Measurements from ENCODE around the gene RPP25L.

The RPP25L gene

DNA sequence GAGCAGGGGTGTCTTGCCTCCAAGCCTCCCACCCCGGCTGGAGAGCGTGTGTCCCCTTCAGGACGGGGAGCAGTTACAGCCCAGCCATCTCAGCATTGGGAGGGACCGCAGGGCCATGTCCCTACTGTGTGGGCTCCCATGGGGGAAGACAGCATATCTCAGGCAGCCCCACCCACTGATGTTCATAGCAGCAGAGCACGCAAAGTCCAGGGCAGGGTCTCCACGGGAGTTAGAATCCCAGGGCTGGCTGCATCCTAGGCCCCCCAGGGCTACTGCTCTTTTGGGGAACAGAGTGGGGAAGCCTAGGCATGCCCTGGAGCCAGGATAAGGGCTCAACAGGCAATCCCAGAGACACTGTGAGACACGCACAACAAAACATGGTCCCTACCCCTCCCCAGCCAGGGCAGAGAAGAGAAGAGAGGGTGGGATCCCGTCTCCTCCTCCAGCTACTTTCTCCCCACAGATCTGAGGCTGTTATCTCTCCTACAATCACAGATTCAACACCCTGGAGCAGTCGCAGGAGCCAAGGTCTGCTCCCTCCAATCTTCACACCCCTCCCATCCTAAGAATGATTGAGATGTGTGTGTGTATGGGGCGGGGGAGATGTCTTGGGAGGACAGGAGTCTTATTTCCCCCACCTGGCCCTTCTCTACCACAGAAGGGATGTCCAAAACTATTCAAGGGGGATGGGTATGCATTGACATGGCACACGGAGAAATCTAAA, 25.8 kb downstream of the RPP25L start:
- DNase-seq (ENCODE audit: low spot score), result no peak

DNA sequence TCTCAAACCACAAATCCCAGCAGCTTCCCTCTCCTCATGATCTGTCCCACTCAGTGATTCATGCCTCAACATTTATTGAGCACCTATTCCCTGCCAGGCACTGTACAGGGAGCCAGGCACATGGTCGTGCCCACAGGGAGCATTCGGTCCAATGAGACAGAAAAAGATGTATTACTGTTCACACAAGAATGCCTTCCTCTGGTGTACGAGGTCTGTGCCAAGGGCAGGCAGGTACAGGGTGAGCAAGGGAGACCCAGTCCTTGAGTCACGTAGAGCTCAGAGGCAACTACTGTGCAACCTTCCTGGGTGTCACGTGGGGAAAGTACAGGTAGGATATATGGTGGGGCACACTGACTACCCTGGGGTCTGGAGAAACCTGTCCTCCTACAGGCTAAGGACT, 26.9 kb downstream of the RPP25L start:
- DNase-seq (ENCODE audit: low spot score), result no peak

- DNase-seq (ENCODE audit: low spot score), result no peak
Observed at GRCh38 chr9:34582787-34583186, 29.1 kb downstream of the RPP25L start.

DNA sequence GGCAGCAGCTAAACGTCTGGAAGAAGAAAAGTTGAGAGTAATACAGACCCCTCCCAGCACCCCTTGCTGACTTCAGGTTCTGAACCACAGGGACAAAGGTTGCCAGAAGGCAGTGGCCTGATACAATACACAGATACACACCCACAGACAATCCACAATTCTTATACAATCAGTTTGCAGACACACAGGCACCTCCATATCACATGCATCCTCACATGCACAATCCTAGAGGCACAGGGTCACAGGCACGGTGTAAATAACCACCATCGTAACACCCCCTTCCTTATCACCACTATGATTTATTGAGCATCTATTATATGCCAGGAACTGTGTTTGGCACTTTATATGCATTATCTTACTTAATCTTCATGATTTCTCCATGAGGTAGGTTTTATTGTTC, 30.6 kb downstream of the RPP25L start:
- no peak for DNase-seq (ENCODE audit: low spot score)

- DNase-seq (ENCODE audit: low spot score), result no peak
Observed at GRCh38 chr9:34580358-34580757, 31.5 kb downstream of the RPP25L start.

DNA sequence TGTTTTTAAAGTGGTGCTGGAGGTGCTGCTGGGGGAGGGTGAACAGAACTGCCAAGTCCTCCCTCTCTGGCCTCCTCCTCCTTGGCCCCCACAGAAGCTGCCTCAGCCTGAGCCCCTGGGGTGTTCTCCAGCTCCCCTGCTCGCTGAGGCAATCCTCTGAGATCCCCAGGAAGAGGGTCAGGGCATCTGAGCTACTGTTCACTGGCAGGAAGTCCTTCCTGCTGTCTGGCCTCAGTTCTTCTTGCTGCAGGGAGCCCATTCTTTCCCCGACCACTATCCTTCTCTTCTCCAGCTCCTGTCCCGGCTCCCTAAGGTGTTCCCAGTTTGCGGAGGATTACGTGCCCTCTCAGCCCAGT, 32.1 kb downstream of the RPP25L start:
- DNase-seq (ENCODE audit: low spot score), result no peak

DNA sequence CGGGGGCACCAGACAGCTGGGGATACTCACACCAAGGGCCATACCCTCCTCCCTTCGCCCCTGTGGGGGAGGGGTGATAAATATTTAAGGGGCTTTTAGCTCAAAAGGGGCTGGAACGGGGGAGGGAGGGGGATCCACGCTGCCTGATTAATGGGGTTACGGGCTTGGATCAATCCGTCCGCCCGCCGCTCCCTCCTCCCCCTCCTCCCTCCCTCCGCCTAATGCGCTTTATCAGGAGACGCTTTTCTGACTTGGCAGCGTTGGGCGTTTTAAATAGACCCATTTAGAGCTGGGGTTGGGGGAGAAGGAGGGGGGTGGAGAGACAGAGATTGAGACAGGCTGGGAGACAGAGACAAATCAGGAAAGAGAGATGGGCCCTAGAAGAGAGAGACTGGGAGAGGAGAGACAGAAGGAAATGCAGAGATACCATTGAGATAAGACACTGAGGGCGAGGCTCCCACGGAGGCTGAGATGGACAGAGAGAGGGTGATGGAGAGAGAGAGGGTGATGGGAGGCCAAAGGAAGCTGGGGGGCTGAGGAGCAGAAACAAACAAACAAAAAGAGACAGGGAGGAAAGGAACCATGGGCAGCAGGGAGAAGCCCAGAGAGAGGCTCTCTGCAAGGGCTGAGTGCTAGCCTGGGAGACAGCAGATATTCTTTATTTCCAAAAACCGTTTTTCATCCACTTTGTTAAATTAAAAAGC, 32.6 kb downstream of the RPP25L start:
- DNase-seq (ENCODE audit: low spot score), result no peak

GRCh38 chr9:34578241-34579103, 33.4 kb downstream of the RPP25L start:
- DNase-seq (ENCODE audit: low spot score), result no peak

GRCh38 chr9:34577400-34578240, 34.3 kb downstream of the RPP25L start:
- no peak for DNase-seq (ENCODE audit: low spot score)

GRCh38 chr9:34576597-34577399, 35.1 kb downstream of the RPP25L start:
- DNase-seq (ENCODE audit: low spot score), result no peak

DNA sequence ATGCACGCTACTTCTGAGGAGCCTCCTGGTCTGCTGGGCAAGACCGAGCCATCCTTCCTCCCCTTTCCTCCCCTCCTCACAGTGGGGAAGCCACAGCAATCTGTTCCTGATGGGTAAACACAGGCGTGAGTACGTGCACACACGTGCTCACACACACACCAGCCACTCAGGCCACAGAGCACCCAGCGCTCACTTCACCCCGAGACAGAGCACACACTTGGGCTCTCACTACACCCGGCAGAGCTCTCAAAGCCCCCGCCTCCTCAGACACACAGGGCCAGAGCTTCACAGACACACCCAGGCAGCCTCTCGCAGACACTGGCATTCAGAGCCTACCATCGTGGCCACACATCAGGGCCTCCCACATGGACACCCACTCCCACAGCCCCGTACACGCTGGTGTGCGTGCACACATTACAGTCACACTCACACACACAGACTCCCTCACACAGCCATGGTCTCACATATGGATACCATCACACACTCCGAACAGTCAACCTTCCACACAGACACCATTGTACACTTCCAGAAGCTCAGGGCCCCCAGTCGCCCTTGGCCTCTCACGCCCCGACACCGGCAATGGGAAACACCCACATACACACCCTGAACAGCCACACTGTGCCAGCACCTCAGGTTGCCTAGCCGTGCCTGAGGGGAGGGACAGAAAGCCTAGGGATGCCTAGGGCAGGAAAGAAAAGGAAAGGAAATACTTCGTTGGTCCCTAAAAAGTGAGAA, 35.9 kb downstream of the RPP25L start:
- no peak for DNase-seq (ENCODE audit: low spot score)

DNA sequence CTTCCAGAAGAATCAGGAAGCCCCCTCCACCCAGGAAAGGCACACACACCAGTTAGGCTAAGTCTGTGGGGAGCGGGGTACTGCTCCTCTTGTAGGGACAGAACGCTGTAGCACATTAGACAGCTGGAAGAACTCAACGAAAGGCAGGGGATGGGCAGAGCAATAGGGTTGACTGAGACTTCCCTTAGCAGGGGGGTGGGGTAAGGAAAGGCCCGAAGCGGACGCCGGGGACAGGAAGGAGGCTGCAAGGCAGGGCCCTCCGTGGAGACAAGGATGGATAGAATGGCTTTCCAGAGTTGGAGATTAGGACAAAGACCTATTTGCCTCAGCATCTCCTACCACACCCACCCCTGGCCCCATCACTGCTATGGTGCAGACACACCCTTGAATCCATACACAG, 36.7 kb downstream of the RPP25L start:
- DNase-seq (ENCODE audit: low spot score), result no peak

GRCh38 chr9:34574571-34574970, 37.3 kb downstream of the RPP25L start:
- no peak for DNase-seq (ENCODE audit: low spot score)

GRCh38 chr9:34573599-34574325, 38.1 kb downstream of the RPP25L start:
- no peak for DNase-seq (ENCODE audit: low spot score)

DNA sequence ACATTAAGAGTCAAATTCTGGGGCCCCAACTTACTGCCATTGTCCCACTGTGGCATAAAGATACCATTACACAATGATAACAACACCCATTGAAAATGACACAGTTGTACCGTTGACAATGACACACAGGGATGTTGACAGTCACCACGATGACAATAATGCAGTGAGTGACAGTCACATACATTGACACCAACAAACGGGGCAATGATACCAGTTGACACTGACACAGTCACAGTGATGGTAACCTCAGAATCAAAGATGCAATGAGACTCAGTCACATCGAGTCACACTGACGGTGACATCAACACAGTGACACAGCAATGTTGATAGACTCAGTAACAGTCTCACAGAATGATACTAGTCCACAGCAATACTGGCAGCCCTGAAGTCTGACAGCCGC, 39.3 kb downstream of the RPP25L start:
- DNase-seq (ENCODE audit: low spot score), result no peak

DNA sequence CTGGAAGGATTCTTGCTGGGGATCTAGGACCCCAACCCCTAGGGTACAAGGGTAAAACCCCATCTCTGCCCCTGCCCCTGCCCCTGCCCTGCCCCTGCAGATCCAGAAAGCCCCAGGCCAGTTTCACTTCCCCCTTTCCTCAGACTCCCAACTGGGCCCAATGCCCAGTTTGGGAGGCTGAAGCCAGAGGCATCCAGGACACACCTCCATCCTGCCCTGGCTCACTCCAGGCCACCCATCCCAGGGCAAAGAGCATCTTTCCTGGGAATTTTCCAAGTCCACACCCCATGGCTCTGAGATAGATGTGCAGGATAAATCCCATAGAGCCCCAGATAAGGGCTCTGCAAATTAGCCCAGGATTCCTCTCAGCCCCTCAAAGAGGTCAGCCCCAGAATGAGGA, 39.8 kb downstream of the RPP25L start:
- no peak for DNase-seq (ENCODE audit: low spot score)

GRCh38 chr9:34571481-34571810, 40.5 kb downstream of the RPP25L start:
- DNase-seq (ENCODE audit: low spot score), result no peak

DNA sequence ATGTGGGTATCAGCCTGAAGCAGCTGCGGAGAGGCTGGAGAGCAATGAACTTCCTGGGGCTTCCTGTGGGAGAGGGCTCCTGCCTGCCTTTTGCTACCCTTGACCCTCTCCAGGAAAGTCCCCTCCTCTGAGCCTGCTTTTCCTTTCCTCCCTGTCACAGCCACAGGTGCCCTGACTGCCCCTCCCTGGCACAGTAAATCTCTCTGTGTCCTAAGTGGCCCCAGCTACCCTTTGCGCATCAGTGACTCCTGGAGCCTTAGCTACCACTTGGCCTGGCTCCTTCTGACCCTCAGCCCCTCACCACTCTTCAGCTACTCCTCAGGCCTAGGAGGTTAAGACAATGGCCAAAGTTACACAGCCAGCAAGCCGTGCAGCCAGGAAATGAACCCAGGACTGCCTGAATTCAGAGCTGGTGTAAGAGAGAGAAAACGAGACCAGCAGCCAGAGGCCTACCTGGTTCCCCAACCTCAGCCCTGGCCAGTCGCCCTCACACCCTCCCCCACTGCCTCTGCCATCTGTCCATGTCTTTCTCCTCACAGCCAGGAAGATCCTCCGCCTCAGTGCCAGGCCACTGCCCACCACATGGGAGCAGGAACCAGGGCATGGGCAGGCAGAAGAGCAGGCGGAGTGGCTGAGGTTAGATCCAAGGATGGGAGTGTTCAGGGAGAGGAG, 41.0 kb downstream of the RPP25L start:
- no peak for DNase-seq (ENCODE audit: low spot score)

DNA sequence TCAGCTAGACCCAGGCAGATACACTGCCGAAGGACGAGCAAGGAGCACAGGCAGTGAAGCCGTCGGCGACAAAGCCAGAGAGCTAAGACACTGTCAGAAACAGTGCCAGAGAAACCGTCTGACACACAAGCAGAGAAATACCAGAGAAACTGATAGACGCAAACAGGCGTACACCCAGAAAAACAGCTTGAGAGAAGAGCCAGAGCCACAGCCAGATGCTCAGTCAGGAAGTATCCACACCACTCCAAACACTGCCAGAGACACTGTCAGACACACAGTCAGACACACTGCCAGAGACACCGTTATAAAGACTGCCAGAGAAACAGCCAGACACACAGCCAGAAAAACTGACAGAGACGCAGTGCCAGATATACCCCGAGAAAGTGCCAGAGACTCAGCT, 41.5 kb downstream of the RPP25L start:
- no peak for DNase-seq (ENCODE audit: low spot score)
